GM06990 (cell line): ENCODE measurements around the gene PRPF6.

ENCODE experiments used
- DNase-seq: peaks from one replicate; pipeline ENCODE4 v3.0.0-alpha.2; 2011; ENCODE audit not compliant: insufficient read length; ENCODE audit errors: extremely low read depth
- H3K27me3 ChIP-seq: replicated peaks from 2 replicates; pipeline ENCODE4 v1.6.0; 2011; ENCODE audit warnings: low read length; ENCODE audit not compliant: control insufficient read depth, insufficient read depth
- H3K36me3 ChIP-seq: 2 replicates; pipeline ENCODE4 v1.5.1; 2011; ENCODE audit warnings: low read length; ENCODE audit not compliant: control insufficient read depth, insufficient read depth
- H3K4me3 ChIP-seq: replicated peaks from 2 replicates; pipeline ENCODE4 v1.5.1; 2011; ENCODE audit warnings: low read depth, mild to moderate bottlenecking, control low read depth, low read length
- TF ChIP-seq, protein P1 (sequence below): IDR thresholded peaks from 2 replicates; pipeline ENCODE4 v1.5.1; 2011; ENCODE audit warnings: low read length, control low read depth, mild to moderate bottlenecking, inconsistent platforms; ENCODE audit not compliant: insufficient read depth, poor library complexity, severe bottlenecking

Gene PRPF6

DNA sequence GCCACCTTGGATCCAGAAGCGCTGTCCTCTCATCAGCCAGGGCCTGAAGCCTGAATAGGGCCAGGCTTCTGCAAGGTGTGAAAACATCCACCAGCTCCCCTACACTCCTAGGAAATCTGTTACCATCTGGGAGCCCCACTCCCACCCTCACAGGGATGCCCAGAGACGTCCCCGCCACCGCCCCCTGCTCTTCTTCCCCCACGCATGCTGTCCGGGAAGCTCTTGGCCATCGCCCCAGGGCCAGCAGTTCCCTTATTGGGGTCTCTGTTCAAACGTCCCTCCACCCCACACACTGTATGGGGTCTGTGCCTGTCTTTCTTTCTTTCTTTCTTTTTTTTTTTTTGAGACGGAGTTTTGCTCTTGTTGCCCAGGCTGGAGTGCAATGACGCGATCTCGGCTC lies 94.6 kb downstream of the PRPF6 start:
- no peaks in the 10 kb centered on the region for H3K27me3 ChIP-seq
- H3K4me3 ChIP-seq = no peak overlapping the region
- peaks cover 27% of the 10 kb centered on the region for H3K36me3 ChIP-seq
- DNase-seq = no peak
- TF ChIP-seq, protein P1, sequence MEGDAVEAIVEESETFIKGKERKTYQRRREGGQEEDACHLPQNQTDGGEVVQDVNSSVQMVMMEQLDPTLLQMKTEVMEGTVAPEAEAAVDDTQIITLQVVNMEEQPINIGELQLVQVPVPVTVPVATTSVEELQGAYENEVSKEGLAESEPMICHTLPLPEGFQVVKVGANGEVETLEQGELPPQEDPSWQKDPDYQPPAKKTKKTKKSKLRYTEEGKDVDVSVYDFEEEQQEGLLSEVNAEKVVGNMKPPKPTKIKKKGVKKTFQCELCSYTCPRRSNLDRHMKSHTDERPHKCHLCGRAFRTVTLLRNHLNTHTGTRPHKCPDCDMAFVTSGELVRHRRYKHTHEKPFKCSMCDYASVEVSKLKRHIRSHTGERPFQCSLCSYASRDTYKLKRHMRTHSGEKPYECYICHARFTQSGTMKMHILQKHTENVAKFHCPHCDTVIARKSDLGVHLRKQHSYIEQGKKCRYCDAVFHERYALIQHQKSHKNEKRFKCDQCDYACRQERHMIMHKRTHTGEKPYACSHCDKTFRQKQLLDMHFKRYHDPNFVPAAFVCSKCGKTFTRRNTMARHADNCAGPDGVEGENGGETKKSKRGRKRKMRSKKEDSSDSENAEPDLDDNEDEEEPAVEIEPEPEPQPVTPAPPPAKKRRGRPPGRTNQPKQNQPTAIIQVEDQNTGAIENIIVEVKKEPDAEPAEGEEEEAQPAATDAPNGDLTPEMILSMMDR = no peak

DNA sequence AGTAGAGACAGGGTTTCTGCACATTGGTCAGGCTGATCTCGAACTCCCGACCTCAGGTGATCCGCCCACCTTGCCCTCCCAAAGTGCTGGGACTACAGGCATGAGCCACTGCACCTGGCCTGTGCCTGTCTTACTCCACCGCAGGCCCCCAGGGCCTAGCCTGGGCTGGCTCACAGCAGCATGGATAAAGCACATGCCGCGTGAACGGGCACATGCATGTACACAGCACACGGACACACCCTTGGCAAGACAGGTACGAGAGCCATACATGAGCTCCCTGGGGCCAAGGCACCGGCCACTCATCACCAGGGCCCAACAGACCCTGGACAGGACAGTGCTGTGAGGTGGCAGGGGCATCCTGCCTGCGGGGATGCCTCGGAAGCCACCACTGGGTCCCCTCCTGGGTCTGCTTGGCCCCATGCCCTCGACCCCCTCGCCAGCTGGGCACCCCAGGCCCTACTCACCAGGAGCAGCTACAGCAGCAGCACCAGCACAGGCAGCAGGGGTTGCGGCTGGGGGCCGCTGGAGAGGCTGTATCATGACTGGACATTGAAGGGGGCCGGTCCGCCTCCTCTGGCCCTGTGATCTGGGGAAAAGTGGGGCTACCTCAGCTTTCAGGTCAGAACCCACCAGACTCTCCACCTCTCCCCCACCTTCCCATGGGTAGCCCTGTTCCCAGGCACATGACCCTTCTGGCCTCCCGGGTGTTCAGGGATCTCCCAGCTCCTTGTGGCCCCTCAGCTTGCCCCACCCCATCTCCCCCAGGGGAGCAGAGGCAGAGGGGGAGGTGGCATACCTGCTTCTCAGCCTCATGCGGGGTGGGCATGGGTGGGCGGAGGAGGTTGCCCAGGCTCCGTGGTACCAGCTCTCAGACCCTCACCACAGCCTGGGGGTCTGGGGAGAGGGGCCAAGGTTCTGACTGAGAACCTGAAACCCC lies 95.4 kb downstream of the PRPF6 start:
- no peak for DNase-seq
- TF ChIP-seq, protein P1 = no peak
- peak overlapping the region; percentile 84 for H3K4me3 ChIP-seq
- peaks cover 27% of the 10 kb centered on the region for H3K36me3 ChIP-seq
- H3K27me3 ChIP-seq = no peaks in the 10 kb centered on the region; the same call in 1 of the 2 replicates

DNA sequence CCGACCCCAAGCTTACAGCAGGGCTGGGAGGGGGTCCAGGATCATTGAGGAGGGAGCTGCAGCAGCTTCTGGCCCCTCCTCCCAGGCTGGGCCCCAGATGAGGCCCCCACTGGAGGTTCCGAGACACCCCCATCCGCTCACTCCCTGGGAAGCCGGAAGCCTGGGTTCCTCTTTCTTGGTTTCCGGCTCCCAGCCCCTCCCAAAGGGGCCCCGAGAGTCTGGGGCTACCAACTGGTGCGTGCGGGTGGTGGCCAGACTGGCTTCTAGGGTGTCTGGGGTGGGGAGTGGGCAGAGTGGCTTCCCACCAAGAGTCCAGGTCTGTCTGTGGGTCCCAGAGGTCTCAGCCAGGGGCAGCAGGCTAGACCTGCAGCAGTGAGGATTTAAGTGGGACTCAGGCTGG lies 96.2 kb downstream of the PRPF6 start:
- no peaks in the 10 kb centered on the region; the same call in 1 of the 2 replicates for H3K27me3 ChIP-seq
- TF ChIP-seq, protein P1 = no peak
- peaks cover 22% of the 10 kb centered on the region for H3K36me3 ChIP-seq
- peak; percentile 75 for DNase-seq
- peak overlapping the region; percentile 84 for H3K4me3 ChIP-seq

DNA sequence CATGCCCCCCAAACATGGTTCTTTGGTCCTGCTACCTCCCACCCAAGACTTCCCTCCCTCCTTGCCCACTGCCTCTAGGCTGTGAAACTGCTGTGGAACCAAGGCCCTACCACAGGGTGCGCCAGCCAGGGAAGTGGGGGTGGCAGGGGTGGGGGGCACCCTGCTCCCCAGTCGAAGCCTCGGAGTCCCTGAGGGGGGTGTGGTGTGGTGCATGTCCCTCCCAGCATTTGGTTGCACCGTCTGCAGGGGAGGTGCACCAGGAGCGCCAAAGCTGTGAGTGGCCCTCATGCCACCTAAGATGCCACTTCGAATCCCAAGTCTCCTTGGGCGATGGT lies 96.6 kb downstream of the PRPF6 start:
- peak overlapping the region; percentile 84 for H3K4me3 ChIP-seq
- H3K27me3 ChIP-seq = no peaks in the 10 kb centered on the region; the same call in 1 of the 2 replicates
- no peak for DNase-seq
- TF ChIP-seq, protein P1 = no peak
- peaks cover 21% of the 10 kb centered on the region for H3K36me3 ChIP-seq

DNA sequence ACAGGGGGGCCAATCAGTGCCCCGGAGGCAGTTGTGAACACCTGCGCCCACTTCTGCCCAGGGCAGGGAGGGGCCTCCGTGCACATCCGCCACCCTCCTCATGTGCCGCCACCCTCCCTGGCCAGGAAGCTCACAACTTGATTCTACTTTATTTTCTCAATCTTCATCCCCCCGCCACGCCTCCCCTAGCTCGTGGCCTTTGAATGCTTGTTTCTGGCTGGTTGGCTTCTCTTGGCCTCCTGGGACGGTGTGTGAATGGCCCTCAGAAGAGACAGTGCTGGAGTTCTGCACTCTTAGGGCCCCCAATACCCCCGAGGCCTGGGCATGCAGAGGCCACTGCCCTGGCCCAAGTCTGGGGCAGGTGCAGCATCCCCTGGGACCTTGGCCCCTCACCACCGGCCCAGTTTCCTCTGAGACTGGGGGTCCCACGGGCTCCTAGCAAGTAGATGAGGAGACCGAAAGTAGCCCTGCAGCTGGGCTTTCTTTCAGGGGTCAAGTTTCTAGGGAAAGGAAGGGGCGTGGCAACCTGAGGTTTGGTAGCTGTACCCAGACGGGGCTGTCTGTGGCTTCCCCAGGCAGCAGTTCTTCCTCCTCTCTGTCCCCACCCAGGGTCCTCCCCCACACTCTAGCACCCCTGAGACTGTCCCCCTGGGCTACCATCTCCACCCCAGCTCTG lies 97.1 kb downstream of the PRPF6 start:
- peak overlapping the region; percentile 84 for H3K4me3 ChIP-seq
- TF ChIP-seq, protein P1 = no peak
- peak; percentile 73 for DNase-seq

More for the DNA sequence above, 97.1 kb downstream of the PRPF6 start:
- H3K36me3 ChIP-seq = peaks cover 21% of the 10 kb centered on the region
- H3K27me3 ChIP-seq = no peaks in the 10 kb centered on the region; the same call in 1 of the 2 replicates
